Activated CD4-positive, alpha-beta T cell treated with anti-CD3 and anti-CD28 coated beads, Interleukin-2, amount 10 ng/mL, durations not matched to agents 7 days and 5 days (primary cell): Measurements from ENCODE around the gene SEMA5B. TPM values are rescaled to one million over a fixed set of nuclear protein-coding genes. Genes with fewer than 3 reads are reported as not detected.

Experiments used
- CTCF ChIA-PET: fragments of 350-600 bp; sonication (Branson Sonifier 250); formaldehyde crosslinking; loops from one replicate; lab custom pipeline; 2021; ENCODE audit warnings: antibody characterized with exemption; lab: Charles Lee
- POLR2A ChIA-PET: fragments of 350-600 bp; sonication (Branson Sonifier 250); formaldehyde crosslinking; loops from one replicate; lab custom pipeline; 2021; ENCODE audit warnings: antibody characterized with exemption; lab: Charles Lee
- DNase-seq: peaks from one replicate; pipeline ENCODE4 v3.0.0-alpha.2; 2020
- H3K27ac Mint-ChIP-seq: one replicate; pipeline ENCODE4 v1.8.0; 2021; ENCODE audit warnings: mild to moderate bottlenecking, moderate library complexity, mixed read lengths
- H3K27me3 Mint-ChIP-seq: one replicate; pipeline ENCODE4 v1.8.0; 2021; ENCODE audit warnings: mixed read lengths
- H3K36me3 Mint-ChIP-seq: one replicate; pipeline ENCODE4 v1.8.0; 2021; ENCODE audit warnings: low read depth, mixed read lengths
- H3K4me1 Mint-ChIP-seq: one replicate; pipeline ENCODE4 v1.8.0; 2021; ENCODE audit warnings: mixed read lengths
- H3K4me3 Mint-ChIP-seq: one replicate; pipeline ENCODE4 v1.8.0; 2021; ENCODE audit warnings: mild to moderate bottlenecking, moderate library complexity, mixed read lengths
- H3K9me3 Mint-ChIP-seq: one replicate; pipeline ENCODE4 v1.8.0; 2021; ENCODE audit warnings: mixed read lengths
- total RNA-seq, 2 experiments: library from RNA; stranded (reverse); gene quantifications; one replicate each; pipeline ENCODE4 v1.2.3, GENCODE V29; 2021

SEMA5B gene
- total RNA-seq = not detected

GRCh38 chr3:123027292-123028232 is at the start of gene SEMA5B:
TSS of gene SEMA5B (minus strand) at chr3:123027763. CDS start at chr3:122961263, 66,500 bp downstream.
- H3K4me3 Mint-ChIP-seq = peak within 1 kb of the TSS; percentile 61
- H3K27ac Mint-ChIP-seq = no peak within 1 kb of the TSS
- H3K27me3 Mint-ChIP-seq = peaks cover 52% of the 10 kb centered on the region
- CTCF ChIA-PET = interaction anchor here (0.6 to 1.7 kb wide), 6 partner anchors 17 to 1488 kb away, joined by 3 to 5 read pairs (median 3); no protein-coding TSS in a partner anchor
- H3K9me3 Mint-ChIP-seq = no peaks in the 10 kb centered on the region
- peak; percentile 13 for DNase-seq
- H3K4me1 Mint-ChIP-seq = peaks cover 17% of the 10 kb centered on the region
- POLR2A ChIA-PET = interaction anchor here (0.7 kb wide), 1 partner anchor 87 kb away, joined by 4 read pairs; no protein-coding TSS in a partner anchor
- no peaks in the 10 kb centered on the region for H3K36me3 Mint-ChIP-seq

- no peak overlapping the region for H3K27ac Mint-ChIP-seq
- no peaks in the 10 kb centered on the region for H3K9me3 Mint-ChIP-seq
- H3K4me3 Mint-ChIP-seq = no peak overlapping the region
- H3K4me1 Mint-ChIP-seq = peaks cover 19% of the 10 kb centered on the region
- no peaks in the 10 kb centered on the region for H3K36me3 Mint-ChIP-seq
- H3K27me3 Mint-ChIP-seq = no peaks in the 10 kb centered on the region
- POLR2A ChIA-PET = no interaction called here
- no peak for DNase-seq
- CTCF ChIA-PET = interaction anchor here (0.6 to 2.0 kb wide), 4 partner anchors 10 to 475 kb away, joined by 3 to 8 read pairs (median 4); partner anchors contain the start of gene PDIA5
These were observed 49.2 kb upstream of the SEMA5B start for GRCh38 chr3:123076496-123077418.

- no peaks in the 10 kb centered on the region for H3K9me3 Mint-ChIP-seq
- no peak overlapping the region for H3K27ac Mint-ChIP-seq
- H3K36me3 Mint-ChIP-seq = no peaks in the 10 kb centered on the region
- peaks cover 20% of the 10 kb centered on the region for H3K4me1 Mint-ChIP-seq
- H3K27me3 Mint-ChIP-seq = no peaks in the 10 kb centered on the region
- H3K4me3 Mint-ChIP-seq = no peak overlapping the region
- ChIA-PET POLR2A (no interaction called here), CTCF (interaction anchor here (2.0 kb wide), 1 partner anchor 9 kb away, joined by 8 read pairs; the partner anchor contains the start of gene PDIA5)
- DNase-seq = no peak
These were observed 48.5 kb upstream of the SEMA5B start for GRCh38 chr3:123076112-123076495.

DNA sequence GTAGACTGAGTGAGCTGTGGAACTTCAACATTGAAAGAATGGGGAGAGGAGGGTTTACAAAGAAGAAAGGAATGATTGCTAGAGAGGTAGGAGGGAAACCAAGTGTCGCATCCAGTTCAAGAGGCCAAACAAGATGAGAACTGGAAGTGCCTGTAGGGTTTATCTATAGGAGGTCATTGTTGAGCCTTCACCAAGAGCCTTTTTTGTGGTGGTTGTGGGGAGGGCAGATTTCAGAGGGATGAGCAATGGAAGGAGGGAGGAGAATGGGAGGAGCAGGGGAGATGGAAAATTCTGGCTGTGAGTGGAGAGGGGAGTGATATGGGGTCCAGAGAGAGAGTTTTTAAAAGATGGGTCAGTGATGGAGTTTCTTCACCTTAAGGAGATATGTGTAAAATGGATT is 47.8 kb upstream of the SEMA5B start:
- DNase-seq = no peak
- POLR2A ChIA-PET = no interaction called here
- H3K9me3 Mint-ChIP-seq = no peaks in the 10 kb centered on the region
- H3K4me1 Mint-ChIP-seq = peaks cover 20% of the 10 kb centered on the region
- no peak overlapping the region for H3K4me3 Mint-ChIP-seq
- H3K36me3 Mint-ChIP-seq = no peaks in the 10 kb centered on the region
- CTCF ChIA-PET = interaction anchor here (2.0 kb wide), 1 partner anchor 8 kb away, joined by 8 read pairs; the partner anchor contains the start of gene PDIA5
- H3K27ac Mint-ChIP-seq = no peak overlapping the region
- H3K27me3 Mint-ChIP-seq = no peaks in the 10 kb centered on the region

- Mint-ChIP-seq H3K4me3 (no peak overlapping the region), H3K9me3 (no peaks in the 10 kb centered on the region), H3K27me3 (no peaks in the 10 kb centered on the region), H3K4me1 (peaks cover 36% of the 10 kb centered on the region), H3K36me3 (no peaks in the 10 kb centered on the region), H3K27ac (no peak overlapping the region)
- no peak for DNase-seq
- CTCF ChIA-PET = interaction anchor here (0.7 kb wide), 1 partner anchor 174 kb away, joined by 4 read pairs; no protein-coding TSS in a partner anchor
- POLR2A ChIA-PET = no interaction called here
These were observed 45.0 kb upstream of the SEMA5B start for GRCh38 chr3:123072564-123072963.

DNA sequence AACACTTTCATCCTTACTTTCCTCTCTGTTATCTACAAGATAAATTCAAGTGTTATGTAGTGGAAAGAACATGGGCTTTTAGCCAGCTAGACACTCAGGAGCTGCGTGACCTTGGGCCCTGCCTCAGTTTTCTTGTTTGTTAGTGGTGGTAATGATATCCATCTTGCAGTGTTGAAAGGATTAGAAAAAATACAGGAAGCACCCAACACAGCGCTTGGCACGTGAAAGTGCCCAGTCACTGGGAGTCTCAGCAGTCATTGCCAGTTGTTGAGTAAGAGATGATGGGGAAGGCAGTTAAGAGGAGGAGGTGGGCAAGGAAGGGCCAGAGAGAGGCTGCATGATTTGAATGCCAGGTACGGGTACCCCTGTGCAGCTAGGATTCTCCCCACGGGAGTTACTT is 44.6 kb upstream of the SEMA5B start:
- DNase-seq = no peak
- H3K36me3 Mint-ChIP-seq = no peaks in the 10 kb centered on the region
- CTCF ChIA-PET = no interaction called here
- no peaks in the 10 kb centered on the region for H3K27me3 Mint-ChIP-seq
- no peaks in the 10 kb centered on the region for H3K9me3 Mint-ChIP-seq
- H3K27ac Mint-ChIP-seq = no peak overlapping the region
- POLR2A ChIA-PET = no interaction called here
- H3K4me1 Mint-ChIP-seq = peaks cover 36% of the 10 kb centered on the region
- no peak overlapping the region for H3K4me3 Mint-ChIP-seq

DNA sequence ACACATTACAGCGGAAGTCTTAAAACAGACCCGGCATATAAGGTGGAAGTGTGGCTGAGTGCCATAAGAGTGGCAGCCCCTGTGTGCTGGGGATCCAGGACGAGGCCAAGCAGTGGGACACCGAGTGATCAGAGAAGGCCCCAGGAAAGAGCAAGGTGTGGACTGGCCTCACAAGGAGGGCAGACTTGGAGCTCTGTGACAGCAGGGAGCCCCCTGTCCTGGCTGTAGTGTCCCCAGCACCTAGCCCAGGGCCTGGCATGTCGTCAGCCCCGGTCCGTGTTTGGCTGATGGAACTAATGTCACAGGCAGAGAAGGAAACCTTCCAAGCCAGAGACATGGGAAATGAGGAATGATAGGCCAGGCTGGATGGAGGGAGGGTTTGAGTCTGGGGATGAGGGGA is 44.0 kb upstream of the SEMA5B start:
- Mint-ChIP-seq H3K9me3 (no peaks in the 10 kb centered on the region), H3K27ac (no peak overlapping the region), H3K27me3 (no peaks in the 10 kb centered on the region), H3K36me3 (no peaks in the 10 kb centered on the region), H3K4me3 (no peak overlapping the region), H3K4me1 (peaks cover 36% of the 10 kb centered on the region)
- DNase-seq = no peak
- CTCF ChIA-PET = no interaction called here
- POLR2A ChIA-PET = no interaction called here

DNA sequence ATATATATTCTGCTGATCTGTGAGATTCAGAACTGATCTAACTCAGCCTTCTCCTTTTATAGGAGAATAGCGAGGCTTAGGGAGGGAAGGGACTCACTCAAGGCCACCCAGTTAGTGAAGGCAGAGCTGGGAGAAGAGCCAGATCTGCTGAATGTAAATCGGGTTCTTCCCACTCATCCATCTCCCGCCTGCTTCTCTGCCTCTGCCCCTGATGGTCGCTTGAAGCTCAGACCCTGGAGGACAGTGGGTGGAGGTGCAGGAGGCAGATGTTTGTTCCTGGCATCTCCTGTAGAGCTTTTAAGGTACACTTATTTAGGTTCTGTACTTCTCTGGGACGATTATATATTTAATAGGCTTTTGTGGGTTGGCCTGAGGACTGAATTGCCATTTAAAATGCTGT is 43.6 kb upstream of the SEMA5B start:
- no peak for DNase-seq
- H3K4me3 Mint-ChIP-seq = no peak overlapping the region
- H3K36me3 Mint-ChIP-seq = no peaks in the 10 kb centered on the region
- no peaks in the 10 kb centered on the region for H3K27me3 Mint-ChIP-seq
- POLR2A ChIA-PET = no interaction called here
- CTCF ChIA-PET = interaction anchor here (1.0 kb wide), 1 partner anchor 23 kb away, joined by 3 read pairs; no protein-coding TSS in a partner anchor
- H3K9me3 Mint-ChIP-seq = no peaks in the 10 kb centered on the region
- no peak overlapping the region for H3K27ac Mint-ChIP-seq
- H3K4me1 Mint-ChIP-seq = peaks cover 36% of the 10 kb centered on the region

- Mint-ChIP-seq H3K27ac (no peak overlapping the region), H3K4me3 (no peak overlapping the region), H3K36me3 (no peaks in the 10 kb centered on the region), H3K9me3 (no peaks in the 10 kb centered on the region), H3K27me3 (no peaks in the 10 kb centered on the region), H3K4me1 (peaks cover 40% of the 10 kb centered on the region)
- ChIA-PET POLR2A (no interaction called here), CTCF (interaction anchor here (1.0 kb wide), 1 partner anchor 23 kb away, joined by 3 read pairs; no protein-coding TSS in a partner anchor)
- DNase-seq = no peak
These were observed 42.9 kb upstream of the SEMA5B start for GRCh38 chr3:123070510-123070909.

DNA sequence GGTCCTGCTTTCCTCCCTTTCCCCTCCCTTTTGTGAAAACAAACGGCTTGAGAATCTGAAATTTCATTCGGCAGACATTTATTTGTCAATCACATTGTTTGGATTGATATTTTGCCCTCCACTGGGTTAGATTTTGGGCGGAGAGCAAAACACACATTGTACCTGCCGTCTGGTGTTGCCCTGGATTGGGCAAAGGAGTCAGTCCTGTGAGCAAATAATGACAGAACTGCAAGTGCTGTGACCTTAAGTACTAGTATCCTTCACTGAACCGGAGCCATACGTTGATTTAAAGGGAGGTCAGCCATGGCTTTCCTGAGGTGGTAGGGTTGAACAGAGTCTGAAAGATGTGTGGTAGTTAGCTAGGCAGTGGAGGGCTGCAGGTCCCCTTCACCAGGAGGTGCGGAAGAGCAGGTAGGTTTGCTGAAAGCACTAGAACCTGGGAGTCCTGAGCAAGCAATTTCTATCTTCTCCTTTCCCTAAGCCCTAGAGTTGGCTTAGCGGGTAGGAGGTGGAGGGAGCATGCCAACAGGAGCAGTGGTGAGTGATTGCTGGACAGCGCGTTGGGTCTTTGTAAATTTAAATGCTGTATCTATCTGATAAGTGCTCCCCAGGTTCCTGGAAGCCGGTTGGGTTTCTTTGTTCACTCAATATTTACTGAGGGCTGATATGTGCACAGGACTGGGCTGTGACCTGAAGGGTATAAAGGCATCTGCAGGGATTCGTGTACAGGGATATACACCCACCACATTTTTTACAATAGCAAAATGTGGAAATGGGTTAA is 41.2 kb upstream of the SEMA5B start:
- H3K4me3 Mint-ChIP-seq = peak overlapping the region; percentile 76
- H3K9me3 Mint-ChIP-seq = no peaks in the 10 kb centered on the region
- DNase-seq = no peak
- POLR2A ChIA-PET = no interaction called here
- H3K4me1 Mint-ChIP-seq = peaks cover 49% of the 10 kb centered on the region
- CTCF ChIA-PET = no interaction called here
- H3K36me3 Mint-ChIP-seq = no peaks in the 10 kb centered on the region
- no peaks in the 10 kb centered on the region for H3K27me3 Mint-ChIP-seq
- H3K27ac Mint-ChIP-seq = no peak overlapping the region

DNA sequence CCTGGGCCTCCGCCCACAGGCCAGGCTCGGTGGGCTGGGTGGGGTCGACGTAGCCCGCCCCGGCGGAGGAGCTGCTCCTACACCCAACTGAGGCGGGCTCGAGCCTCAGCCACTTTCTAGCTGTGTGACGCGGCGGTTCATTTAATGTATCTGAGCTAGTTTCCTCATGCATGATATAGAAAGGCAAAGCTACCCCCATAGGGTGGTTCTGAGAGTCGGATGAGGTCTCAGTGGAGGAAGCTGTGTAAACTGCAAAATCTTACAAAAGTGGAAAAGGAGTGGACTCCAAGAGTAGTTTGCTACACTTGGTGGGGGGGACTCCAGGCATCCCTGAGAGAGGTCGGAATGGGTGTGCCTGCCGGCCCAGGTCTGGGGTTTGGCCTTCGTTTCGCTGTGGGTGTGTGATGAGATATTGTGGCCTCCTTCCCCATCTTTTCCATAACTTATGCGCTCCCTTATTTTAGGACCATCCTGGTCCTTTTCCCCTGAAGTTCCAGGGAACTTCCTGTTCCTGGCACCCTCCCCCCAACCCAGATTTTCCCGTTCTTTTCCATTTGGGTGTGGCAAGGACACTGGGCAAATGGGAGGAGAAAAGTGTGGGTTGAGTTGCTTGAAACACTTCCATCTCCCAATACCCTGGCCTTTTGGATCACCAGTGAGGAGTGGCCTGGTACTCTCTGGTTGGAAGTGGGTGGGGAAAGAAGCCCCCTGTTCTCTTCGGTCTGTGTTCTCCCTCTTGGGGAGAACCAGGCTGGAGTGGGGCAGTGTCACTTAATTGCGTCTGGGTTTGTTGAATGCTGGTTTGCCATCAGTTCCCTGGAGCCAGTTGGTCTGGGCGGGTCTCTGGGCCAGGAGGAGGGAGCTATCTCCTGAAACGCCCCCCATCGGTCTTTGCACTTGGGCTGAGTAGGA is 40.4 kb upstream of the SEMA5B start:
- Mint-ChIP-seq H3K4me1 (peaks cover 49% of the 10 kb centered on the region), H3K27ac (peak overlapping the region; percentile 72), H3K36me3 (no peaks in the 10 kb centered on the region), H3K4me3 (peak overlapping the region; percentile 76), H3K27me3 (peaks cover 5% of the 10 kb centered on the region), H3K9me3 (no peaks in the 10 kb centered on the region)
- CTCF ChIA-PET = interaction anchor here (1.6 to 2.0 kb wide), 3 partner anchors 8 to 242 kb away, joined by 3 to 8 read pairs (median 4); no protein-coding TSS in a partner anchor
- POLR2A ChIA-PET = interaction anchor here (0.5 kb wide), 1 partner anchor 334 kb away, joined by 3 read pairs; no protein-coding TSS in a partner anchor
- DNase-seq = no peak
